GM19238 (cell line): Measurements from ENCODE around the gene ETV3.
A peak's percentile ranks its signal among the peaks of the same experiment; 100 is the strongest.

Experiments used
- DNase-seq: peaks from one replicate; pipeline ENCODE4 v3.0.0; 2011; ENCODE audit warnings: low spot score; ENCODE audit not compliant: insufficient read length

The ETV3 gene

GRCh38 chr1:157092831-157093230 is 45.4 kb downstream of the ETV3 start:
- no peak for DNase-seq

DNA sequence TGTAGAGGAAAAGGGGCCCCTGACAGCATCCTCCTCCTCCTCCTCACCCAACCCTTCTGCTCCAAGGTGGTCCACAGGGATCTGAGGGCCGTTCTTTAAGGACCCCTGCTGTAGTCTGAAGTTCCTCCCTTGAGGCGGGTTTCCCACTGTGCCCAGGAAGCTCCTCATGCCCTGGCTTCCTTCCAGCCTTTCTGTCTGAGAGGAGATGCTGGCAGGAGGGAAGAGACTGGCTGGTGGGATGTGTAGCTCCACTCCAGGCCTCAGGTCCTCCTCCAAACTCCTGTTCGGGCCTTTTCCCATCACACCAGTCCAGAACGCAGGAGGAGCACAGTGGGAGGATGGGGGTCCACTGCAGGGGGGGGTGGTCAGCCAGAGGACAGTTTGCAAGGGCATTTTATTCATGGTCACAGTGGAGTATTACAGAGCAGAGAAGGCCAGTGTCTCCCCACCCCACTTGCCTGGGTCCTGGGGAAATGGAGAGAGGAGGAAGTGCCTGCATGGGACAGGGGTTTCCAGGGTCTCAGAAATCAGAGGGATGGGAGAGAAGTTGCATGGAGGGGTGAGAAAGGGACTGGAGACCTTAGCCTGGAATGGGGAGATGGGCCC is 46.4 kb downstream of the ETV3 start:
- no peak for DNase-seq

- DNase-seq = no peak
Measured at GRCh38 chr1:157091186-157091585, 47.0 kb downstream of the ETV3 start.

- no peak for DNase-seq
Measured at GRCh38 chr1:157090771-157091170, 47.4 kb downstream of the ETV3 start.

DNA sequence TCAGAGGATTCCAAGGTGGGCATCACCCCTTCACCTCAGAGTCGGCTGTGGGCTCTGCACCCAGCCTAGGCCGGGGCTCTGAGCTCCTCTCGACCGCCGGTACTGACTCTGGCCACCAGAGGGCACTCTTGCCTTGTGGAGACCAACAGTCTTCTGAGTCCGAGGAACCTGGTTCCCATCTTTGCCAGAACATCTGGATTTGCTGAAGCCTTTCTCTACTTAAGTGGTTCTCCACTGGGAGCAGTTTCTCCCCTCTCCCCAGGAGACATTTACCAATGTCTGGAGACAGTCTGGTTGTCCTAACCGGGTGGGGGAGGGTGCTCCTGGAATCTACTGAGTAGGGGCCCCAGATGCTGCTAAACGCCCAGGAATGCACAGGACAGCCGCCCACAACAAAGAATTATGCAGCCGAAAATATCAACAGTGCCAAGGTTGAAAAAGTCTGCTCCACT is 48.0 kb downstream of the ETV3 start:
- peak; percentile 79 for DNase-seq

GRCh38 chr1:157089789-157090188 is 48.4 kb downstream of the ETV3 start:
- DNase-seq = no peak

GRCh38 chr1:157088607-157089006 is 49.6 kb downstream of the ETV3 start:
- no peak for DNase-seq

DNA sequence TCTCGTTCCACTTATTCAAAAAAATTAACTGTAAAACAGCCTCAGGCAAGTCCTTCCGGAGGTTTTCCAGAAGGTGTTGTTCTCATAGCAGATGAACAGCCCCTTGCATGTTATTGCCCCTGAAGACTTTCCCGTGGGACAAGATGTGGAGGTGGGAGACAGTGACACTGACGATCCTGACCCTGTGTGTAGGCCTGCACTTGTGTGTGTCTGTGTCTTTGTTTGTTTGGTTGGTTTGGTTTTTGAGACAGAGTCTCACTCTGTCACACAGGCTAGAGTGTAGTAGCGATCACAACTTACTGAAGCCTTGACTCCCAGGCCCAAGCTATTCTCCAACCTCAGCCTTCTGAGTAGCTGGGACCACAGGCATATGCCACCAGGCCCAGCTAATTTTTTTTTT is 51.2 kb downstream of the ETV3 start:
- DNase-seq = no peak

DNA sequence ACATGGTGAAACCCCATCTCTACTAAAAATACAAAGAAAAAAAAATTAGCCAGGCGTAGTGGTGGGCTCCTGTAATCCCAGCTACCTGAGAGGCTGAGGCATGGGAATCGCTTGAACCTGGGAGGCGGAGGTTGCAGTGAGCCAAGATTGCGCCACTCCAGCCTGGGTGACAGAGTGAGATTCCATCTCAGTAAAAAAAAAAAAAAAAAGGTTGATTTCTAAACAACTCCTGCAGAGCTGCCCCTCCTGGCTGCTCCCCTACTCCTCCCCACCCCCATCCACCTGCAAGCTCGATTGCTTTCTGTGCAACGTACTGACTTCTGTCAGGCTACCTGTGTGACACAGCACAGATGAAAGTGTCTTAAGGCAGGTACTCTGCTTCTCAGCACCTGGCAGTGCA is 51.9 kb downstream of the ETV3 start:
- DNase-seq = no peak

DNA sequence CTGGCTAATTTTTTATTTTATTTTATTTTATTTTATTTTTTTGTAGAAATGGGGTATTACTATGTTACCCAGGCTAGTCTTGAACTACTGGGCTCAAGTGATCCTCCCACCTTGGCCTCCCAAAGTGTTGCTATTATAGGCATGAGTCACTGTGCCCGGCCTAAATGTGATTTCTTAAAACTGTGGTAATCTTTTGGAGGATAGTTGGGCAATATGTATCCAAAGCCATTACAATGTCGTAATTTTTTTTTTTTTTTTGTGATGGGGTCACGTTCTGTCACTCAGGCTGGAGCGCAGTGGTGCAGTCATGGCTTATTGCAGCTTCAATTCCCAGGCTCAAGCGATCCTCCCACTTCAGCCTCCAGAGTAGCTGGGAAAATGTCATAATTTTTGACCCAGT is 52.8 kb downstream of the ETV3 start:
- DNase-seq = no peak

DNA sequence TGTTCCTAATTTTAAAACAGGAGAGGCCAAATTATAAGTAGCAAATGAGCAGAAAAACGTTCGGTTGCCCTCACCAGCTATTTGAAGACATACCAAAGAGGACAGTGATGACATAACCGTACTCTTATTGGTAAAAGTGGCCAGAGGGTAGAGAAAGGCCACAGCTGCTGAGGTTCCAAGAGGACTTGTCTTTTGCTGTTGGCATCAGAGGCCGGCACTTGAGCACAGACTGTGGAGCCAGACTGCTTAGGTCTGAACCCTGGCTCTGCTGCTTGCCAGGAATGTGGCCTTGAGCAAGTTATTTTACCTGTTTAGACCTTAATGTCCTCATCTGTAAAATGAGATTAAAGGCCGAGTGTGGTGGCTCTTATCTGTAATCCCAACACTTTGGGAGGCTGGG is 53.5 kb downstream of the ETV3 start:
- no peak for DNase-seq

GRCh38 chr1:157081707-157082106 is 56.5 kb downstream of the ETV3 start:
- no peak for DNase-seq

DNA sequence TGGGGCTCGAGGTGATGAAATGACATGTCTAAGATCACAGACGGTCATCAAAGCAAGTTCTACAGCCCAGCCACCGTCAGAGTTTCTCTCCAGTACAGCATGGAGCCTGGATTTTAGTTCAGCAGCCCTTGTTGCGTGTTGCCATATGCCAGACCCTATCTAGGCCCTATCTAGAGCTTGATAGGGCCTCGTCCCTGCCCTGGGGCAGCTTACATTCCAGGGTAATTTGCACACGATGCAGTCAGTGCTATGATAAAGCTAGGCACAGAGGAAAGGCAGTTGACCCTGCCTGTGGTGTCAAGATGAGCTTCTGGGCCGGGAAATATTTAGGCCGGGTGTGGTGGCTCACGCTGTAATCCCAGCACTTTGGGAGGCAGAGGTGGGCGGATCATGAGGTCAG is 57.5 kb downstream of the ETV3 start:
- no peak for DNase-seq

- DNase-seq = no peak
Measured at GRCh38 chr1:157077394-157077793, 60.8 kb downstream of the ETV3 start.

GRCh38 chr1:157073944-157074685 is 64.1 kb downstream of the ETV3 start:
- no peak for DNase-seq
